AG09309 (cell line): Measurements from ENCODE around the gene CD84.

Source experiments
- DNase-seq: peaks from one replicate; pipeline ENCODE4 v3.0.0-alpha.2; 2010; ENCODE audit warnings: low read depth
- H3K4me3 ChIP-seq: 2 replicates; pipeline ENCODE4 v1.5.1; 2011; ENCODE audit warnings: mild to moderate bottlenecking, low read depth, low read length, moderate library complexity; ENCODE audit not compliant: control insufficient read depth
- TF ChIP-seq, protein P1 (sequence below): IDR thresholded peaks from 2 replicates; pipeline ENCODE4 v1.5.1; 2011; ENCODE audit warnings: mild to moderate bottlenecking, low read depth, low read length, inconsistent platforms; ENCODE audit not compliant: insufficient read depth, control insufficient read depth; ENCODE audit errors: missing control alignments

CD84 gene

DNA sequence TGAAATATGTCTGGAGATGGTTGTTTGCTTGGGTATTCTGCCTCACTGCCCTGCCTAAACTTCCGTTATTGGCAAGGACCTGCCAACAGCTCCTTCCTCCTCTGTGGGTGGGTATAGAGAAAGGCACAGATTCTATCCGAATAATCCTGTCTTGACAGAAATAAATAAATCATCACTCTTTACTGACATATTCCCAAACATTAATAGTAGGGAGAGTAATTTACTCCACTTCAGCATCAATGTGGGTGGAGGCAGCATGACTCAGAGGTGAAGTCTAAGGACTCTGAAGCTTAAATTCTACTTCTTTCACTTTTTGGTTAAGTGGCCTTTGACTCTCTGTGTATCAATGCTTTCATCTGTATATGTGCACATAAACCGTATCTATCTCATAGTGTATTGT lies 2.9 kb downstream of the CD84 start:
- no peak overlapping the region for H3K4me3 ChIP-seq
- TF ChIP-seq, protein P1, sequence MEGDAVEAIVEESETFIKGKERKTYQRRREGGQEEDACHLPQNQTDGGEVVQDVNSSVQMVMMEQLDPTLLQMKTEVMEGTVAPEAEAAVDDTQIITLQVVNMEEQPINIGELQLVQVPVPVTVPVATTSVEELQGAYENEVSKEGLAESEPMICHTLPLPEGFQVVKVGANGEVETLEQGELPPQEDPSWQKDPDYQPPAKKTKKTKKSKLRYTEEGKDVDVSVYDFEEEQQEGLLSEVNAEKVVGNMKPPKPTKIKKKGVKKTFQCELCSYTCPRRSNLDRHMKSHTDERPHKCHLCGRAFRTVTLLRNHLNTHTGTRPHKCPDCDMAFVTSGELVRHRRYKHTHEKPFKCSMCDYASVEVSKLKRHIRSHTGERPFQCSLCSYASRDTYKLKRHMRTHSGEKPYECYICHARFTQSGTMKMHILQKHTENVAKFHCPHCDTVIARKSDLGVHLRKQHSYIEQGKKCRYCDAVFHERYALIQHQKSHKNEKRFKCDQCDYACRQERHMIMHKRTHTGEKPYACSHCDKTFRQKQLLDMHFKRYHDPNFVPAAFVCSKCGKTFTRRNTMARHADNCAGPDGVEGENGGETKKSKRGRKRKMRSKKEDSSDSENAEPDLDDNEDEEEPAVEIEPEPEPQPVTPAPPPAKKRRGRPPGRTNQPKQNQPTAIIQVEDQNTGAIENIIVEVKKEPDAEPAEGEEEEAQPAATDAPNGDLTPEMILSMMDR, result no peak
- no peak for DNase-seq

DNA sequence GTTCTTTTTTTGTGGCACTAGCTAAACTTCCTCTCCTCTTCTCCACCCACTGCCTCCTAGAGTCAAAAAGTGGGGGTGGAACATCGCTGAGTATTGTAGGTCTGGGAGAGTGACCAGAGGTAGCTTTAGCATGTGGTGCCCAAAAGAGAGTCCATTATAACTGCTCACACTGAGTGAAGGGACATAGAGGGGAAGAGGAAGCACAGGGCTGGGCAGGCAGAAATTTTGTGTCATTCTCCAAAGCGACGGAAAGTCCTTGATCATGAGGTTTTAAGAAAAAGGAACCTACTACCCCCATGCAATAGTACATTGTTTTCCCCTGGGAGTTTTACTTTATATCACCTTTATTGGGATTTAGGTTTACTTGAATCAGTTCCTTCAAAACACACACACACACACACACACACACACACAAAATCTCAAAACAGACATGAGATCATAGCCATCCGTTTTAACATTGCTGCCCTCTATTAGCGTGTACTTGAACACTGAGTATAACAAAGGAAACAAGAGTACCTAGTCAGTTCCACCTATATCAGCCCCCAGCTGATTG lies 4.1 kb downstream of the CD84 start:
- TF ChIP-seq, protein P1, result no peak
- no peak for DNase-seq
- no peak overlapping the region for H3K4me3 ChIP-seq

DNA sequence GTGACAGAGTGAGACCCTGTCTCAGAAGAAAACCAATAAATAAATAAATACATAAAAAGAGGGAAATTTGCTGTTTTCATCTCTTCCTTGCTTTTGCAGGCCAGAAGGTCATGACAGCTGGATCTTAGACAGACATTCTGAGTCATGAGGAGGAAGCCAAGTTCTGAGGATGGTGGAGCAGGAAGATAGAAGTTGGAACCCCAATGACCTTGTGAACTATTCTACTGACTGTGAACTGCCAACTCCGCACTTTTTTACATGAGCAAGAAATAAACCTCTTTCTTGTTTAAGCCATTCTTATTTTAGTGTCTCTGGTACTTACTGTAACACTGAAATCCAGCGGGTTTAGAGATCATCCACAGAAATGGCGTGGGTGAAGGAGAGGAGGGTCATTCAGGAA lies 8.5 kb downstream of the CD84 start:
- no peak for DNase-seq
- TF ChIP-seq, protein P1, result no peak
- no peak overlapping the region for H3K4me3 ChIP-seq

DNA sequence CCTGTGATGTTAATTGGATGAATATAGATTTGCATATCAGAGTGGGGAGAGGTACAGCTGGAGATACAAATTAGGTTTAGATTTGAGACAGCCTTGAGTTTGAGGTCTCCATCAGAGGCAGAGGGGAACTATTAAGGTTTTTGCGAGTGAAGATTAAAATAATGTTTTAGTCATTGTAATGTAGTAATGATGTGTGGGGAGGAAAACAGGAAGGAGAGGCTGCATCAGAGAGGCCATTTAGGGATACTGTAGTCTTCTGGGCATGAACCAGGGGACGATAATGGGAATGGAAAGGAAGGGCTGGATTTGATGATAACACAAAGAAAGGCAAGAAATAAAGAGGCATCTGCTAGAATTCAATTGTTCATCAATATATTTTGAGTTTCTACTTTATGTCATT lies 9.5 kb downstream of the CD84 start:
- TF ChIP-seq, protein P1, result no peak
- H3K4me3 ChIP-seq, result no peak overlapping the region
- DNase-seq, result no peak

DNA sequence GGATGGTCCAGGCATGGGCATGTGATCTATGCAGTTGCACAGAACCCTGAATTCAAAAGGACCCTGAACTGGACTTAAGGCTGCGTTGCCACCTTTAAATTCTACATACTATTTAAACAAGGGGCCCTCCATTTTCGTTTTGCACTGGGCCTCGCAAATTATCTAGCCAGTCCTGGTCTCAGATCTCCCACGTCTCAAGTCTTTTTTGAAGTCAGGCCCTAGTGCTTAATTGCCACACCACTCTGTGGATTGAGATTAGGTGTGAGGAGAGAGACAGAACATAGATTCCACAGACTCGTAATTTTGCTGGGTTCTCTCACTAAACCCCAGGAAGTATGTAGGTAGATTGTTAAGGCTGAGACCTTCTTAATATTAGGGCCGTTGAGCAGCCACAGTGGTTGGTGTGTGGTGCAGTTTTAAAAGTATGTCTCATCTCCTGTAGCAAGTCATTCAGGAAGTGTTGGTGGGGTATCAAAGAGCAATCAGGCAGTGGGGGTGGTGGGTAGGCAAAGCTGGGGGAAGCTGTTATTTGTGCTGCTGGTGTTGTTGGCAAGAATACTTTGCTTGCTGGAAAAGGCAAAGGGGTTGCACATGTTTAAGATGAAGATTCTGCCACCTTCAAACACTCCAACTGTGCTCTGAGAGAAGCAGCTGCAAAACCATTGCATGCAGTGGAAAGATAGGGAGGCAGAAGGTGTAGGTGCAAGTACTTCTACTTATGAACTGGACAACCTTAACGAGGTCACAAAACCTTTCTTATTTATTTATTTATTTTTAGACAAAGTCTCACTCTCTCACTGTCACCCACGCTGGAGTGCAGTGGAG lies 11.2 kb downstream of the CD84 start:
- no peak overlapping the region for H3K4me3 ChIP-seq
- TF ChIP-seq, protein P1, result no peak
- no peak for DNase-seq

DNA sequence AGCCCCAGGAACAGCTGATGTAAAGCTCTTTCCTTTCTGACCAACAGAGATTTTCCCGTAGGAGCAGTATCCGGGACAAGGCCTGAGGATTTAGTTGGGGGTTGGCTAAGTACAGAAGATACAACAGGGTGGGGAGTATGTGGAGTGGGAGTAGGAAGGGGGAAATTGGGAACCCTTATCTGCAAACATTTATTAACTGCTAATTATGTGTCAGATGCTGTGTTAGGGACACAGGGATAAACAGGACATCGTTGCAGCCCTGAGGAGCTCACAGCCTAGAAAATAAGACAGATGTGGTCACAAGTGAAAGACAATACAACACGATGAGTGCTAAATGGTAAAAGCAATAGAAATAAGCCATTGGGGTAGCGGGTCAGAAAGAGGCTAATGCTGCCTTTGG lies 12.0 kb downstream of the CD84 start:
- TF ChIP-seq, protein P1, result no peak
- H3K4me3 ChIP-seq, result no peak overlapping the region
- DNase-seq, result no peak
